NCI-H2081 treated with DMSO at 0.1 percent for 48 hours (cell line): ENCODE data around the gene PZP.
"Not testable (repeated sequence)": the region's sequence is repeated elsewhere in the genome, so short reads cannot be mapped to it uniquely, and the experiment has no call there.

Source experiments
- DNase-seq: peaks from one replicate; lab custom pipeline; 2025; lab: John Stamatoyannopoulos, UW

The PZP gene

GRCh38 chr12:9184276-9184675, 23.9 kb downstream of the PZP start:
- DNase-seq: no peak

- DNase-seq: no peak
Observed at GRCh38 chr12:9180810-9181209, 27.4 kb downstream of the PZP start.

GRCh38 chr12:9179781-9180180, 28.4 kb downstream of the PZP start:
- DNase-seq: no peak

GRCh38 chr12:9169979-9170634, 38.1 kb downstream of the PZP start:
- no peak for DNase-seq

- not testable (repeated sequence) for DNase-seq
Observed at GRCh38 chr12:9167345-9167744, 40.9 kb downstream of the PZP start.

GRCh38 chr12:9163392-9163791, 44.8 kb downstream of the PZP start:
- no peak for DNase-seq

GRCh38 chr12:9156119-9156518, 52.1 kb downstream of the PZP start:
- no peak for DNase-seq

GRCh38 chr12:9149372-9149771, 58.8 kb downstream of the PZP start:
- no peak for DNase-seq

- DNase-seq: no peak
Observed at GRCh38 chr12:9148926-9149325, 59.3 kb downstream of the PZP start.

GRCh38 chr12:9147461-9147860, 60.7 kb downstream of the PZP start:
- DNase-seq: no peak

GRCh38 chr12:9144730-9145106, 63.5 kb downstream of the PZP start:
- DNase-seq: no peak

GRCh38 chr12:9143929-9144729, 64.1 kb downstream of the PZP start:
- DNase-seq: no peak

- no peak for DNase-seq
Observed at GRCh38 chr12:9143137-9143536, 65.1 kb downstream of the PZP start.

GRCh38 chr12:9139588-9140290, 68.5 kb downstream of the PZP start:
- not testable (repeated sequence) for DNase-seq

- DNase-seq: no peak
Observed at GRCh38 chr12:9135903-9136310, 72.3 kb downstream of the PZP start.

GRCh38 chr12:9134981-9135628, 73.1 kb downstream of the PZP start:
- no peak for DNase-seq

GRCh38 chr12:9133216-9133916, 74.8 kb downstream of the PZP start:
- DNase-seq: no peak

GRCh38 chr12:9132008-9132535, 76.1 kb downstream of the PZP start:
- DNase-seq: no peak

- no peak for DNase-seq
Observed at GRCh38 chr12:9130244-9130643, 78.0 kb downstream of the PZP start.

- no peak for DNase-seq
Observed at GRCh38 chr12:9127936-9128663, 80.1 kb downstream of the PZP start.

GRCh38 chr12:9127484-9127883, 80.7 kb downstream of the PZP start:
- no peak for DNase-seq
